GM23338 (cell line): ENCODE results near the gene NR2C2AP. TPM values are rescaled to one million over a fixed set of nuclear protein-coding genes. Genes with fewer than 3 reads are reported as not detected.

ENCODE experiments used
- ATAC-seq: fragments of 200-7000 bp; cut with Tn5 transposase; 3 replicates; pipeline ENCODE4 v1.9.1; 2020
- DNase-seq: peaks from one replicate; pipeline ENCODE4 v3.0.0-alpha.2; 2015; ENCODE audit warnings: low spot score
- H2AFZ ChIP-seq: fragments of 200-600 bp; sonication (generic); 2 replicates; pipeline ENCODE4 v1.8.0; 2016; ENCODE audit warnings: antibody characterized with exemption, mild to moderate bottlenecking, moderate library complexity
- H3F3A ChIP-seq: fragments of 200-600 bp; sonication (generic); replicated peaks from 2 replicates; pipeline ENCODE4 v1.8.0; 2017; ENCODE audit warnings: antibody characterized with exemption, mixed run types, low read depth
- H3K27ac ChIP-seq: fragments of 200-600 bp; sonication (generic); 2 replicates; pipeline ENCODE4 v1.6.1; 2016; ENCODE audit warnings: low read depth
- H3K27me3 ChIP-seq: fragments of 200-600 bp; sonication (generic); 2 replicates; pipeline ENCODE4 v1.8.0; 2016; ENCODE audit warnings: mild to moderate bottlenecking, mixed run types, moderate library complexity; ENCODE audit not compliant: insufficient read depth
- H3K36me3 ChIP-seq: fragments of 200-600 bp; sonication (generic); 2 replicates; pipeline ENCODE4 v1.8.0; 2016; ENCODE audit warnings: mild to moderate bottlenecking; ENCODE audit not compliant: insufficient read depth
- H3K4me1 ChIP-seq: fragments of 200-600 bp; sonication (generic); 2 replicates; pipeline ENCODE4 v1.8.0; 2016; ENCODE audit warnings: mild to moderate bottlenecking, moderate library complexity; ENCODE audit not compliant: insufficient read depth
- H3K4me2 ChIP-seq: fragments of 200-600 bp; sonication (generic); 2 replicates; pipeline ENCODE4 v1.7.1; 2017; ENCODE audit warnings: mixed run types
- H3K4me3 ChIP-seq: fragments of 200-600 bp; sonication (generic); 2 replicates; pipeline ENCODE4 v1.6.1; 2016; ENCODE audit warnings: mixed run types
- H3K79me2 ChIP-seq: fragments of 200-600 bp; sonication (generic); replicated peaks from 2 replicates; pipeline ENCODE4 v1.8.0; 2017; ENCODE audit warnings: mild to moderate bottlenecking; ENCODE audit not compliant: insufficient read depth
- H3K9me2 ChIP-seq: fragments of 200-600 bp; sonication (generic); 2 replicates; pipeline ENCODE4 v1.8.0; 2017; ENCODE audit not compliant: insufficient read depth
- H4K20me1 ChIP-seq: fragments of 200-600 bp; sonication (generic); replicated peaks from 2 replicates; pipeline ENCODE4 v1.8.0; 2017; ENCODE audit warnings: mild to moderate bottlenecking; ENCODE audit not compliant: insufficient read depth
- H3K27ac Mint-ChIP-seq: 2 replicates; pipeline ENCODE4 v1.8.0; 2020; ENCODE audit warnings: inconsistent platforms, mild to moderate bottlenecking, moderate library complexity, mixed read lengths
- H3K27me3 Mint-ChIP-seq: 3 replicates; pipeline ENCODE4 v1.8.0; 2022; ENCODE audit warnings: low read depth, mild to moderate bottlenecking, moderate library complexity, mixed read lengths, inconsistent platforms; ENCODE audit not compliant: insufficient read depth, poor library complexity
- H3K36me3 Mint-ChIP-seq: 3 replicates; pipeline ENCODE4 v1.8.0; 2021; ENCODE audit warnings: low read depth, mild to moderate bottlenecking, inconsistent platforms, moderate library complexity, mixed read lengths
- H3K4me1 Mint-ChIP-seq: 3 replicates; pipeline ENCODE4 v1.8.0; 2020; ENCODE audit warnings: mild to moderate bottlenecking, inconsistent platforms, mixed read lengths
- H3K4me3 Mint-ChIP-seq: 3 replicates; pipeline ENCODE4 v1.8.0; 2021; ENCODE audit warnings: moderate library complexity, mild to moderate bottlenecking, inconsistent platforms, mixed read lengths
- H3K9me3 Mint-ChIP-seq: 3 replicates; pipeline ENCODE4 v1.8.0; 2020; ENCODE audit warnings: moderate library complexity, mild to moderate bottlenecking, inconsistent platforms, mixed read lengths
- CREB1 ChIP-seq: fragments of 250-450 bp; sonication (Bioruptor Pico); IDR thresholded peaks from 2 replicates; pipeline ENCODE4 v1.5.0; 2020; ENCODE audit warnings: low read depth, mild to moderate bottlenecking, moderate library complexity
- ETS1 ChIP-seq: IDR thresholded peaks from 2 replicates; pipeline ENCODE4 v1.6.1; 2016; ENCODE audit warnings: antibody characterized with exemption
- EZH2 ChIP-seq: fragments of 200-600 bp; sonication (generic); IDR thresholded peaks from one replicate; pipeline ENCODE4 v1.8.0; 2017; ENCODE audit warnings: antibody characterized with exemption, mild to moderate bottlenecking, low read depth; ENCODE audit not compliant: unreplicated experiment
- EZH2phosphoT487 ChIP-seq: fragments of 200-600 bp; sonication (generic); IDR thresholded peaks from one replicate; pipeline ENCODE4 v1.8.1; 2018; ENCODE audit warnings: antibody characterized with exemption; ENCODE audit not compliant: unreplicated experiment
- JUNB ChIP-seq: IDR thresholded peaks from one replicate; pipeline ENCODE4 v1.6.1; 2016; ENCODE audit warnings: antibody characterized with exemption; ENCODE audit not compliant: unreplicated experiment
- NANOG ChIP-seq: IDR thresholded peaks from 2 replicates; pipeline ENCODE4 v1.6.1; 2016; ENCODE audit warnings: antibody characterized with exemption, borderline replicate concordance
- POLR2AphosphoS5 ChIP-seq: IDR thresholded peaks from 2 replicates; pipeline ENCODE4 v1.6.1; 2016; ENCODE audit warnings: antibody characterized with exemption, low read depth
- STAT1 ChIP-seq: IDR thresholded peaks from one replicate; pipeline ENCODE4 v1.6.1; 2016; ENCODE audit warnings: antibody characterized with exemption; ENCODE audit not compliant: unreplicated experiment
- ZNF114 ChIP-seq: fragments of 250-450 bp; sonication (Bioruptor Pico); IDR thresholded peaks from 2 replicates; pipeline ENCODE4 v1.5.0; 2020; ENCODE audit warnings: mild to moderate bottlenecking, moderate library complexity
- ZNF331 ChIP-seq: fragments of 250-450 bp; sonication (Bioruptor Pico); IDR thresholded peaks from 2 replicates; pipeline ENCODE4 v1.5.0; 2020; ENCODE audit warnings: low read depth, mild to moderate bottlenecking, moderate library complexity
- ZNF462 ChIP-seq: fragments of 250-450 bp; sonication (Bioruptor Pico); IDR thresholded peaks from 2 replicates; pipeline ENCODE4 v1.5.0; 2020; ENCODE audit warnings: mild to moderate bottlenecking, moderate library complexity
- polyA plus RNA-seq: library from polyadenylated mRNA; unstranded; fragments of >200 nt; fragmentation: Nextera tagmentation; extraction: Ambion mirVana; gene quantifications from 2 replicates; pipeline ENCODE4 v1.2.1, GENCODE V29; 2016
- total RNA-seq: library from RNA; depleted of rRNA; stranded (reverse); fragments of >200 nt; shearing (Covaris generic); gene quantifications from 2 replicates; pipeline ENCODE4 v1.2.3, GENCODE V29; 2014
- TF ChIP-seq, protein P1 (sequence below), 2 experiments: fragments of 200-600 bp in 1 of 2; sonication (generic) in 1 of 2; conservative IDR thresholded peaks; 2 replicates each; pipeline versions ENCODE4 v1.5.1 to v1.6.1; 2016 to 2017; ENCODE audit warnings: antibody characterized with exemption in 2 of 2, low read depth in 2 of 2, mild to moderate bottlenecking in 2 of 2, moderate library complexity in 1 of 2
- TF ChIP-seq, protein P2 (sequence below): IDR thresholded peaks from one replicate; pipeline ENCODE4 v1.6.1; 2018; ENCODE audit warnings: antibody characterized with exemption; ENCODE audit not compliant: unreplicated experiment

NR2C2AP gene
- total and polyA plus RNA-seq, 2 experiments from 2014 or later, result 14.4 to 25.7 TPM

- peaks cover 3% of the 10 kb centered on the region for H3K9me3 Mint-ChIP-seq
- H3K27me3 ChIP-seq, result no peaks in the 10 kb centered on the region
- H3K4me2 ChIP-seq, result no peak overlapping the region
- H3K4me1 Mint-ChIP-seq, result peaks cover 15% of the 10 kb centered on the region
- no peak overlapping the region for H3K4me3 ChIP-seq
- H3K4me1 ChIP-seq, result peaks cover 16% of the 10 kb centered on the region
- ATAC-seq (no peak), DNase-seq (no peak)
- no peak overlapping the region for H3K27ac Mint-ChIP-seq
- H2AFZ ChIP-seq, result no peak overlapping the region
- no peaks in the 10 kb centered on the region for H3K36me3 ChIP-seq
- peaks cover 4% of the 10 kb centered on the region; the same call in 1 of the 3 replicates for H3K36me3 Mint-ChIP-seq
- H3K9me2 ChIP-seq, result no peaks in the 10 kb centered on the region
- H3K27me3 Mint-ChIP-seq, result peaks cover 14% of the 10 kb centered on the region
- no peak for TF ChIP-seq ZNF462 (CRISPR knock-in tag)
- no peak for TF ChIP-seq EZH2
- TF ChIP-seq, protein P1, sequence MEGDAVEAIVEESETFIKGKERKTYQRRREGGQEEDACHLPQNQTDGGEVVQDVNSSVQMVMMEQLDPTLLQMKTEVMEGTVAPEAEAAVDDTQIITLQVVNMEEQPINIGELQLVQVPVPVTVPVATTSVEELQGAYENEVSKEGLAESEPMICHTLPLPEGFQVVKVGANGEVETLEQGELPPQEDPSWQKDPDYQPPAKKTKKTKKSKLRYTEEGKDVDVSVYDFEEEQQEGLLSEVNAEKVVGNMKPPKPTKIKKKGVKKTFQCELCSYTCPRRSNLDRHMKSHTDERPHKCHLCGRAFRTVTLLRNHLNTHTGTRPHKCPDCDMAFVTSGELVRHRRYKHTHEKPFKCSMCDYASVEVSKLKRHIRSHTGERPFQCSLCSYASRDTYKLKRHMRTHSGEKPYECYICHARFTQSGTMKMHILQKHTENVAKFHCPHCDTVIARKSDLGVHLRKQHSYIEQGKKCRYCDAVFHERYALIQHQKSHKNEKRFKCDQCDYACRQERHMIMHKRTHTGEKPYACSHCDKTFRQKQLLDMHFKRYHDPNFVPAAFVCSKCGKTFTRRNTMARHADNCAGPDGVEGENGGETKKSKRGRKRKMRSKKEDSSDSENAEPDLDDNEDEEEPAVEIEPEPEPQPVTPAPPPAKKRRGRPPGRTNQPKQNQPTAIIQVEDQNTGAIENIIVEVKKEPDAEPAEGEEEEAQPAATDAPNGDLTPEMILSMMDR (conservative IDR thresholded peaks at IDR 0.05; ENCODE audit: low read depth in 2 of 2), result no peak
- TF ChIP-seq, protein P2, sequence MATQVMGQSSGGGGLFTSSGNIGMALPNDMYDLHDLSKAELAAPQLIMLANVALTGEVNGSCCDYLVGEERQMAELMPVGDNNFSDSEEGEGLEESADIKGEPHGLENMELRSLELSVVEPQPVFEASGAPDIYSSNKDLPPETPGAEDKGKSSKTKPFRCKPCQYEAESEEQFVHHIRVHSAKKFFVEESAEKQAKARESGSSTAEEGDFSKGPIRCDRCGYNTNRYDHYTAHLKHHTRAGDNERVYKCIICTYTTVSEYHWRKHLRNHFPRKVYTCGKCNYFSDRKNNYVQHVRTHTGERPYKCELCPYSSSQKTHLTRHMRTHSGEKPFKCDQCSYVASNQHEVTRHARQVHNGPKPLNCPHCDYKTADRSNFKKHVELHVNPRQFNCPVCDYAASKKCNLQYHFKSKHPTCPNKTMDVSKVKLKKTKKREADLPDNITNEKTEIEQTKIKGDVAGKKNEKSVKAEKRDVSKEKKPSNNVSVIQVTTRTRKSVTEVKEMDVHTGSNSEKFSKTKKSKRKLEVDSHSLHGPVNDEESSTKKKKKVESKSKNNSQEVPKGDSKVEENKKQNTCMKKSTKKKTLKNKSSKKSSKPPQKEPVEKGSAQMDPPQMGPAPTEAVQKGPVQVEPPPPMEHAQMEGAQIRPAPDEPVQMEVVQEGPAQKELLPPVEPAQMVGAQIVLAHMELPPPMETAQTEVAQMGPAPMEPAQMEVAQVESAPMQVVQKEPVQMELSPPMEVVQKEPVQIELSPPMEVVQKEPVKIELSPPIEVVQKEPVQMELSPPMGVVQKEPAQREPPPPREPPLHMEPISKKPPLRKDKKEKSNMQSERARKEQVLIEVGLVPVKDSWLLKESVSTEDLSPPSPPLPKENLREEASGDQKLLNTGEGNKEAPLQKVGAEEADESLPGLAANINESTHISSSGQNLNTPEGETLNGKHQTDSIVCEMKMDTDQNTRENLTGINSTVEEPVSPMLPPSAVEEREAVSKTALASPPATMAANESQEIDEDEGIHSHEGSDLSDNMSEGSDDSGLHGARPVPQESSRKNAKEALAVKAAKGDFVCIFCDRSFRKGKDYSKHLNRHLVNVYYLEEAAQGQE, result no peak
- no peak for TF ChIP-seq POLR2AphosphoS5
- no peak for TF ChIP-seq CREB1
- no peak for TF ChIP-seq ETS1
- TF ChIP-seq STAT1, result no peak
- TF ChIP-seq ZNF331 (CRISPR knock-in tag), result no peak
- no peak for TF ChIP-seq JUNB
- TF ChIP-seq ZNF114 (CRISPR knock-in tag), result no peak
- no peak for TF ChIP-seq EZH2phosphoT487
- TF ChIP-seq NANOG, result no peak
- 0 out of 2 replicates have a peak, but pooled peaks cover 1% of the 10 kb centered on the region for H3F3A ChIP-seq
- no peak overlapping the region for H3K4me3 Mint-ChIP-seq
- no peaks in the 10 kb centered on the region for H3K79me2 ChIP-seq
- no peaks in the 10 kb centered on the region for H4K20me1 ChIP-seq
- H3K27ac ChIP-seq, result no peak overlapping the region
Measured at GRCh38 chr19:19162495-19162894, 40.7 kb downstream of the NR2C2AP start.
